Measurements from ENCODE around the gene ATG9A. TPM values are rescaled to one million over a fixed set of nuclear protein-coding genes. Genes with fewer than 3 reads are reported as not detected.

The ATG9A gene
- total and polyA plus RNA-seq, 2 of the 8 experiments (the other 6 are each of a cell fraction or from before 2014, with no cell fraction given), result 43.6 to 66.8 TPM

- TF ChIP-seq HDAC2 (IDR thresholded peaks at IDR 0.05; ENCODE audit: borderline replicate concordance in 1 of 2, low read depth in 2 of 2, low read length in 2 of 2) (no peak), EGR1 (IDR thresholded peaks at IDR 0.05; ENCODE audit: borderline replicate concordance, low read depth, low read length) (no peak), GABPA (IDR thresholded peaks at IDR 0.05; ENCODE audit: borderline replicate concordance, insufficient read depth, low read length) (no peak), SIRT6 (IDR thresholded peaks at IDR 0.05; ENCODE audit: low read length) (no peak), CBX5 (IDR thresholded peaks at IDR 0.05; ENCODE audit: low read depth, low read length) (no peak), CHD2 (IDR thresholded peaks at IDR 0.05; ENCODE audit: low read length) (no peak)
Observed at GRCh38 chr2:219172231-219173154, 56.9 kb downstream of the ATG9A start (continued).
